SH-SY5Y (cell line): ENCODE results near the gene CELF2.

Source experiments
- GATA2 ChIP-seq: IDR thresholded peaks from 2 replicates; pipeline ENCODE4 v1.6.1; 2011; ENCODE audit warnings: mild to moderate bottlenecking, low read depth, low read length
- GATA3 ChIP-seq: IDR thresholded peaks from 2 replicates; pipeline ENCODE4 v1.6.1; 2011; ENCODE audit warnings: low read depth, mild to moderate bottlenecking, low read length, moderate library complexity

DNA sequence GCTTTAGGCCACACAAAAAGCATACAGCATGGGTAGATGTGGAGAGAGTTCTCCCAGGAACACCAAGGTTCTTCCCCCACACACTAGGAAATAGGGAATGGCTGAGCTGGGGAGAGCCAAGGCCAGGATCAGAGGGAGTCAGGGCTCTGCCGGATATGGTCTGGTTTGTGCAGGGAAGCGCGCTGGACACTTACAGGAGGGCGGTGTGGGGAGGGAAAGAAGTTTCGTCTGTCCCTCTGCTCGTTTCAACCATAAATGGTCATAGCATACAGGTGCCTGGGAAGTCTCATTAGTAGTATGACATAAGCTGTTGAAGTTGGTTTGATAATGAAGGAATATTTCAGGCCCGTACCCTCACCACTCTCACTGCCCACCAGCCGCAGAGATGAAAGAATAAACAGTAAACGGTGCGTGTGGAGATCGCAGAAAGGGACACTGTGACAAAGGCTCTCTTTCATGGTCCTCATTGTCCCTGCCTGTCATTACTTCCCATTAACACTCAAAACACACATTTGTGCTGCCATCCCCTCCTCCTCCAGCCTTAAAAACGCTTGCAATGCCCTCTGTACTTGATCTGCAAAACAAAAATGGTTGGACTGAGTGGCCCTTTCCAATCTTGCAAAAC, 207.2 kb downstream of the CELF2 start:
- TF ChIP-seq GATA2: no peak
- no peak for TF ChIP-seq GATA3
